Kidney (tissue), 14 donors: ENCODE results near the gene MTX3. TPM values are rescaled to one million over a fixed set of nuclear protein-coding genes. Genes with fewer than 3 reads are reported as not detected.

Experiments used
- DNase-seq, 5 donors: peaks; one replicate each; pipeline ENCODE4 v3.0.0-alpha.2; 2013 to 2020
- FAIRE-seq: peaks from 2 replicates; lab custom pipeline; 2012; peaks lifted over from hg19 to GRCh38; lab: Jason Lieb, UNC
- H3K27ac ChIP-seq, 2 donors: one replicate each; pipeline ENCODE4 v1.7.0; 2013; ENCODE audit warnings: low read depth in 2 of 2, low read length in 2 of 2, inconsistent platforms in 1 of 2
- H3K27me3 ChIP-seq: one replicate; pipeline ENCODE4 v1.7.1; 2013; ENCODE audit warnings: low read length, inconsistent platforms; ENCODE audit not compliant: control insufficient read depth, insufficient read depth
- H3K36me3 ChIP-seq, 3 donors: one replicate each; pipeline versions ENCODE4 v1.7.0 to v1.7.1; 2013; ENCODE audit warnings: low read length in 3 of 3, control low read depth in 1 of 3, inconsistent platforms in 1 of 3; ENCODE audit not compliant: insufficient read depth in 3 of 3, control insufficient read depth in 2 of 3
- H3K4me1 ChIP-seq, 3 donors: one replicate each; pipeline versions ENCODE4 v1.7.0 to v1.7.1; 2013; ENCODE audit warnings: low read length in 3 of 3, inconsistent platforms in 1 of 3, low read depth in 1 of 3; ENCODE audit not compliant: control insufficient read depth in 2 of 3, insufficient read depth in 2 of 3
- H3K4me3 ChIP-seq, 3 donors: one replicate each; pipeline versions ENCODE4 v1.7.0 to v1.8.1; 2013; ENCODE audit warnings: low read length in 3 of 3, control low read depth in 1 of 3, inconsistent platforms in 1 of 3
- H3K9ac ChIP-seq, 3 donors: one replicate each; pipeline versions ENCODE4 v1.7.0 to v1.7.1; 2013; ENCODE audit warnings: low read length in 3 of 3, control low read depth in 1 of 3, inconsistent platforms in 1 of 3
- H3K9me3 ChIP-seq, 3 donors: one replicate each; pipeline versions ENCODE4 v1.7.0 to v1.7.1; 2013; ENCODE audit warnings: low read length in 3 of 3, control low read depth in 1 of 3, inconsistent platforms in 1 of 3; ENCODE audit not compliant: control insufficient read depth in 2 of 3, insufficient read depth in 1 of 3
- intact Hi-C: fragments of 100-400 bp; cut with DNase I; formaldehyde crosslinking; loops from one replicate; pipeline ENCODE4 v1.11.1; 2022
- polyA plus RNA-seq: library from polyadenylated mRNA; stranded (reverse); fragments of 350-450 nt; fragmentation: Illumina TruSeq; extraction: RNeasy Lipid Tissue Mini Kit (QIAGEN cat#74804); gene quantifications from one replicate; pipeline ENCODE4 v1.2.3, GENCODE V29; 2014; ENCODE audit warnings: low read depth, low replicate concordance; ENCODE audit not compliant: insufficient read depth
- total RNA-seq: library from RNA; stranded (reverse); fragmentation: NEBNext Ultra II Directional; extraction: Animal tissue kit (Norgen Biotek cat#: 25700); gene quantifications from one replicate; pipeline ENCODE4 v1.2.1, GENCODE V29; 2021
- TF ChIP-seq, protein P1 (sequence below): IDR thresholded peaks from 3 replicates; pipeline ENCODE4 v1.5.1; 2012; ENCODE audit warnings: mild to moderate bottlenecking, moderate library complexity, borderline replicate concordance; ENCODE audit not compliant: insufficient read depth; ENCODE audit errors: extremely low read depth
- donor health status: control.
- donor health status: control.
- donor health status: control.
- donor health status: control.
- donor health status: control.
- donor health status: DM: yes; HTN: yes; CAD: no.
- donor health status: Normal renal cell carcinoma (clear cell type).

The MTX3 gene
- total and polyA plus RNA-seq, 2 donors from 2014 or later = 6.1 to 18.7 TPM

DNA sequence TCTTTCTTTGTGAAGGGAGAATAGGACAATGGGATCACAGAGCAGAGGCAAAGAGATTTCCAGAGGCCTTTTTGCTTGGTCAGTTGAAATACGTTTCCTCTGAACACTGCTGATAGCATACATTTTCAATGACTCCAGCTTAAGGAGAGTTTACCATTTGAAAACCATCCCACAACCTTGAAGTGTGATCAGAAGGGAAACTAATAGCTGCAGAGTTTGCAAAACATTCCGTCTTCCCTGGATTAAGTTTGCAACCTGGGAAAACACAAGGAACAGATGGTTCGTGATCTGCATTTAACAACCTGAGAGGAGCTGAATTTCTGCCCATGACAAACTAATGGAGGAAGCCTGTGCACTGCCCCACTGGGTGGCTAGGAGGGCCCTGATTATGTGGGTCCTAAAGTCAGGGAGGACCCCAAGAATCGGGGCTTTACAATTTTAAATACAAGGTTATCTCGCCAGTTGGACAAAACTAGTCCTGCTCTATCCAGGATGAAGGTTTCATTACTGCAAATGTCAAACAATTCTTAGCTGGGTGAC is 35.6 kb downstream of the MTX3 start:
- intact Hi-C loops = no loop called here
- Histone ChIP-seq H3K27me3 (no peaks in the 10 kb centered on the region), H3K36me3 (no peaks in the 10 kb centered on the region), H3K4me3 (no peak overlapping the region), H3K4me1 (no peaks in the 10 kb centered on the region), H3K27ac (no peak overlapping the region), H3K9ac (no peak overlapping the region), H3K9me3 (no peaks in the 10 kb centered on the region)
- DNase-seq (no peak), FAIRE-seq (no peak)
- TF ChIP-seq, protein P1, sequence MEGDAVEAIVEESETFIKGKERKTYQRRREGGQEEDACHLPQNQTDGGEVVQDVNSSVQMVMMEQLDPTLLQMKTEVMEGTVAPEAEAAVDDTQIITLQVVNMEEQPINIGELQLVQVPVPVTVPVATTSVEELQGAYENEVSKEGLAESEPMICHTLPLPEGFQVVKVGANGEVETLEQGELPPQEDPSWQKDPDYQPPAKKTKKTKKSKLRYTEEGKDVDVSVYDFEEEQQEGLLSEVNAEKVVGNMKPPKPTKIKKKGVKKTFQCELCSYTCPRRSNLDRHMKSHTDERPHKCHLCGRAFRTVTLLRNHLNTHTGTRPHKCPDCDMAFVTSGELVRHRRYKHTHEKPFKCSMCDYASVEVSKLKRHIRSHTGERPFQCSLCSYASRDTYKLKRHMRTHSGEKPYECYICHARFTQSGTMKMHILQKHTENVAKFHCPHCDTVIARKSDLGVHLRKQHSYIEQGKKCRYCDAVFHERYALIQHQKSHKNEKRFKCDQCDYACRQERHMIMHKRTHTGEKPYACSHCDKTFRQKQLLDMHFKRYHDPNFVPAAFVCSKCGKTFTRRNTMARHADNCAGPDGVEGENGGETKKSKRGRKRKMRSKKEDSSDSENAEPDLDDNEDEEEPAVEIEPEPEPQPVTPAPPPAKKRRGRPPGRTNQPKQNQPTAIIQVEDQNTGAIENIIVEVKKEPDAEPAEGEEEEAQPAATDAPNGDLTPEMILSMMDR = no peak

DNA sequence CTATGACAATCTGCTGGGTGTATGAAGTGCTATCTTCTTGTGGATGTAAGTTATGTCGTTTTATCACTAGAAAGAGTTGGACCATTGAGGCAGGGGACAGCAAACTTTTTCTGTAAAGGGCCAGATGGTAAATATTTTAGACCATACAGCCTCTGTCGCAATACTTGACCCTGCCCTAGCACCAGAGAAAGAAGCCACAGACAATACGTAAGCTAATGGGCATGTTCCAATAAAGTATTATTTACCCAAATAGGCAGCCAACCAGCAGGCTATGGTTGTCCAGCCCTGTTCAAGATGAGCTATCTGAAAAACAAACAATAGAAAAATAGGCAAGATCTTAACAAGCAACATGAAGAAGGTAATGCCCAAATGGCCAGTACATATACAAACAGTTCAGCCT is 36.4 kb downstream of the MTX3 start:
- no peak for FAIRE-seq
- intact Hi-C loops = no loop called here
- no peaks in the 10 kb centered on the region for H3K9me3 ChIP-seq

DNA sequence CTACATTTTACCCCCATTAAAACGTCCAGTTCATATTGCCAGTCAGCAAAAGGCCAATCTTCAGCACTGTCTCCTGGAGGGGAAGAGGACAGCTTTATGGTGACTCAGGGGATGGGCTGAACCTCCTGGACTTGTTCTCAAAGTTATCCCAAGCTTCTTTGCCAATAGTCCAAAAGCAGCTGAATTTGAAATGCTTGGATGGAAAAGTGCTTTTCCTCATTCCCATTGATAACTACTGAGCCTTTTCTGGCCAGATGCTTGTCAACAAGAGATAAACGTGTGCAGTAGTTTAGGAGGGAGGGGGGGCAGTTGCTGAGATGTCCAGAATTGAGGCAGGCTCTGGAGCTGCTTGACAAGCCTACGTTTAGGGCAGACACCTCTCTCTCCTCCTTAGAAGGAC is 43.5 kb downstream of the MTX3 start:
- Histone ChIP-seq H3K4me1 (no peaks in the 10 kb centered on the region), H3K9me3 (no peaks in the 10 kb centered on the region), H3K27me3 (no peaks in the 10 kb centered on the region), H3K4me3 (no peak overlapping the region), H3K36me3 (no peaks in the 10 kb centered on the region), H3K9ac (no peak overlapping the region), H3K27ac (no peak overlapping the region)
- intact Hi-C loops = no loop called here
- DNase-seq (no peak), FAIRE-seq (no peak)
- TF ChIP-seq, protein P1 = no peak

More for the DNA sequence above, 36.4 kb downstream of the MTX3 start:
- Histone ChIP-seq H3K9ac (no peak overlapping the region), H3K27ac (no peak overlapping the region), H3K4me3 (no peak overlapping the region), H3K27me3 (no peaks in the 10 kb centered on the region), H3K4me1 (no peaks in the 10 kb centered on the region), H3K36me3 (no peaks in the 10 kb centered on the region)
- no peak for DNase-seq
- TF ChIP-seq, protein P1 = no peak

DNA sequence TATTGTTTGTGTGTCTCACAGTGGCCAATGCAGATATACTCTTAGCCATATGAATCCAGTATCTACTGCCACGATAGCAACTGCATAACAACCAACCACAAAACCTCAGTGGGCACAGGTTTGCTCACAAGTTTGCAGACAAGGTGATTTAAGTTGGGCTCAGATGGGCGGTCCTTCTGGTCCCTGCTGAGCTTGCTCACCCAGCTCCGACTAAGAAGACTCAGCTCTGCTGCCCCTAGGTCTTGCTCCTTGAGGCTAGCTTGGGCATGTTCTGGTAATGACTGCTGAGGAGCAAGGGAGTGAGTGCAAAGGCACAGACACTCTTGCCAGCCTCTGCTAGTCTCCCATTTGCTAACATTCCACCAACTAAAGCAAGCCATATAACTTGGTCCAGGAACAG is 52.6 kb downstream of the MTX3 start:
- Histone ChIP-seq H3K4me1 (no peaks in the 10 kb centered on the region), H3K4me3 (no peak overlapping the region), H3K36me3 (no peaks in the 10 kb centered on the region), H3K27ac (no peak overlapping the region), H3K27me3 (no peaks in the 10 kb centered on the region), H3K9me3 (no peaks in the 10 kb centered on the region), H3K9ac (no peak overlapping the region)
- no peak for DNase-seq
- FAIRE-seq = no peak
- TF ChIP-seq, protein P1 = no peak
- intact Hi-C loops = no loop called here
